WTC11 (cell line): ENCODE measurements around the gene ARL4D. TPM values are rescaled to one million over a fixed set of nuclear protein-coding genes. Genes with fewer than 3 reads are reported as not detected.

Experiments
- ATAC-seq: fragments of 200-7000 bp; cut with Tn5 transposase; 2 replicates; pipeline ENCODE4 v1.10.0; 2021; ENCODE audit warnings: mild to moderate bottlenecking, moderate library complexity
- CTCF ChIA-PET: fragments of 300-600 bp; sonication (Branson Sonifier 250); formaldehyde crosslinking; loops from one replicate; lab custom pipeline; 2021; ENCODE audit warnings: antibody characterized with exemption; lab: Charles Lee
- POLR2A ChIA-PET: fragments of 350-600 bp; sonication (Branson Sonifier 250); formaldehyde crosslinking; loops from one replicate; lab custom pipeline; 2021; ENCODE audit warnings: antibody characterized with exemption; lab: Charles Lee
- DNase-seq: peaks from one replicate; pipeline ENCODE4 v3.0.0; 2021; ENCODE audit warnings: low spot score
- H3K27ac Mint-ChIP-seq: 2 replicates; pipeline ENCODE4 v1.8.0; 2021; ENCODE audit warnings: mixed read lengths
- H3K27me3 Mint-ChIP-seq: 2 replicates; pipeline ENCODE4 v1.8.0; 2021; ENCODE audit warnings: low read depth, mild to moderate bottlenecking, moderate library complexity, mixed read lengths
- H3K36me3 Mint-ChIP-seq: 2 replicates; pipeline ENCODE4 v1.8.0; 2021; ENCODE audit warnings: mixed read lengths
- H3K4me1 Mint-ChIP-seq: 2 replicates; pipeline ENCODE4 v1.8.0; 2022; ENCODE audit warnings: mixed read lengths
- H3K4me3 Mint-ChIP-seq: 2 replicates; pipeline ENCODE4 v1.8.0; 2021; ENCODE audit warnings: mild to moderate bottlenecking, moderate library complexity, mixed read lengths
- H3K9me3 Mint-ChIP-seq: 2 replicates; pipeline ENCODE4 v1.8.0; 2021; ENCODE audit warnings: mixed read lengths
- ARID4B ChIP-seq: sonication (generic); formaldehyde crosslinking; IDR thresholded peaks from 2 replicates; pipeline ENCODE4 v1.8.0; 2023; ENCODE audit warnings: missing genetic modification reagents, mild to moderate bottlenecking, borderline replicate concordance
- ATF2 ChIP-seq: sonication (generic); formaldehyde crosslinking; IDR thresholded peaks from 2 replicates; pipeline ENCODE4 v1.8.1; 2022; ENCODE audit warnings: low read depth, missing genetic modification reagents, borderline replicate concordance
- ATF6 ChIP-seq: sonication (generic); formaldehyde crosslinking; IDR thresholded peaks from 2 replicates; pipeline ENCODE4 v1.8.1; 2023; ENCODE audit warnings: mild to moderate bottlenecking, missing genetic modification reagents
- CDX4 ChIP-seq: fragments of 250-450 bp; sonication (Bioruptor Pico); IDR thresholded peaks from 2 replicates; pipeline ENCODE4 v1.9.0; 2021; ENCODE audit warnings: moderate library complexity, mild to moderate bottlenecking, inconsistent platforms, borderline replicate concordance
- CREM ChIP-seq: sonication (generic); formaldehyde crosslinking; IDR thresholded peaks from 2 replicates; pipeline ENCODE4 v1.8.1; 2022; ENCODE audit warnings: mild to moderate bottlenecking, missing genetic modification reagents, moderate library complexity
- E2F5 ChIP-seq: sonication (generic); formaldehyde crosslinking; IDR thresholded peaks from 2 replicates; pipeline ENCODE4 v1.8.1; 2022; ENCODE audit warnings: mild to moderate bottlenecking, moderate library complexity, missing genetic modification reagents
- ELF4 ChIP-seq: sonication (generic); formaldehyde crosslinking; IDR thresholded peaks from 2 replicates; pipeline ENCODE4 v1.8.1; 2022; ENCODE audit warnings: low read depth, mild to moderate bottlenecking, moderate library complexity, missing genetic modification reagents
- FOXJ3 ChIP-seq: sonication (generic); formaldehyde crosslinking; IDR thresholded peaks from 2 replicates; pipeline ENCODE4 v1.9.0; 2021; ENCODE audit warnings: missing genetic modification reagents, mild to moderate bottlenecking, borderline replicate concordance
- FOXP4 ChIP-seq: sonication (generic); formaldehyde crosslinking; IDR thresholded peaks from 2 replicates; pipeline ENCODE4 v1.8.0; 2022; ENCODE audit warnings: mild to moderate bottlenecking, missing genetic modification reagents
- HMGA2 ChIP-seq: fragments of 250-450 bp; sonication (Bioruptor Pico); IDR thresholded peaks from 2 replicates; pipeline ENCODE4 v1.4.0; 2021; ENCODE audit warnings: mild to moderate bottlenecking, moderate library complexity
- IRF1 ChIP-seq: sonication (generic); formaldehyde crosslinking; IDR thresholded peaks from 2 replicates; pipeline ENCODE4 v1.8.0; 2023; ENCODE audit warnings: missing genetic modification reagents
- PRDM15 ChIP-seq: sonication (generic); formaldehyde crosslinking; IDR thresholded peaks from 2 replicates; pipeline ENCODE4 v1.8.0; 2022; ENCODE audit warnings: missing genetic modification reagents
- RELA ChIP-seq: sonication (generic); formaldehyde crosslinking; IDR thresholded peaks from 2 replicates; pipeline ENCODE4 v1.8.1; 2022; ENCODE audit warnings: missing genetic modification reagents, mild to moderate bottlenecking, borderline replicate concordance
- SOX15 ChIP-seq: fragments of 250-450 bp; sonication (Bioruptor Pico); IDR thresholded peaks from 2 replicates; pipeline ENCODE4 v1.9.0; 2021; ENCODE audit warnings: mild to moderate bottlenecking
- TCF7 ChIP-seq: sonication (generic); formaldehyde crosslinking; IDR thresholded peaks from 2 replicates; pipeline ENCODE4 v1.8.0; 2022; ENCODE audit warnings: mild to moderate bottlenecking, low read depth, missing genetic modification reagents, moderate library complexity
- TEAD4 ChIP-seq: sonication (generic); formaldehyde crosslinking; IDR thresholded peaks from 2 replicates; pipeline ENCODE4 v1.8.0; 2022; ENCODE audit warnings: mild to moderate bottlenecking, missing genetic modification reagents
- ZSCAN18 ChIP-seq: fragments of 250-450 bp; sonication (Bioruptor Pico); IDR thresholded peaks from 2 replicates; pipeline ENCODE4 v2.1.2; 2022; ENCODE audit warnings: mild to moderate bottlenecking, moderate library complexity
- total RNA-seq: library from RNA; stranded (reverse); gene quantifications from 3 replicates; pipeline ENCODE4 v1.2.3, GENCODE V29; 2021

Gene ARL4D
- total RNA-seq, 1 experiment from 2014 or later = 11.9 TPM

GRCh38 chr17:43354371-43354770 lies 44.4 kb upstream of the ARL4D start (continued):
- TF ChIP-seq PRDM15 (no peak), ZSCAN18 (CRISPR knock-in tag) (no peak), FOXJ3 (no peak), ATF2 (CRISPR knock-in tag) (no peak), FOXP4 (CRISPR knock-in tag) (no peak), IRF1 (CRISPR knock-in tag) (no peak), SOX15 (no peak), ELF4 (CRISPR knock-in tag) (no peak), E2F5 (no peak), RELA (CRISPR knock-in tag) (no peak), CDX4 (CRISPR knock-in tag) (no peak)

- peaks cover 3% of the 10 kb centered on the region for H3K36me3 Mint-ChIP-seq
- no peak overlapping the region for H3K4me3 Mint-ChIP-seq
- ATAC-seq (no peak), DNase-seq (no peak)
- ChIA-PET CTCF (interaction anchor here (0.8 to 1.8 kb wide), 4 partner anchors 22 to 128 kb away, joined by 3 to 5 read pairs (median 3); partner anchors contain the start of gene DHX8), POLR2A (interaction anchor here (2.0 to 3.1 kb wide), 2 partner anchors 12 to 32 kb away, joined by 5 to 19 read pairs; no protein-coding TSS in a partner anchor)
- peaks cover 21% of the 10 kb centered on the region for H3K27me3 Mint-ChIP-seq
- H3K9me3 Mint-ChIP-seq = 0 out of 2 replicates have a peak, but pooled peaks cover 5% of the 10 kb centered on the region
- H3K27ac Mint-ChIP-seq = no peak overlapping the region
- peaks cover 24% of the 10 kb centered on the region for H3K4me1 Mint-ChIP-seq
- TF ChIP-seq ELF4 (CRISPR knock-in tag) = no peak
- no peak for TF ChIP-seq HMGA2
- no peak for TF ChIP-seq ARID4B (CRISPR knock-in tag)
- no peak for TF ChIP-seq TEAD4 (CRISPR knock-in tag)
- no peak for TF ChIP-seq TCF7 (CRISPR knock-in tag)
- TF ChIP-seq CREM (CRISPR knock-in tag) = no peak
- no peak for TF ChIP-seq ATF6 (CRISPR knock-in tag)
Observed at GRCh38 chr17:43356450-43356849, 42.3 kb upstream of the ARL4D start.
